Astrocyte of the cerebellum (primary cell): ENCODE measurements around the gene ARHGAP22.

Experiments used
- DNase-seq: peaks from one replicate; pipeline ENCODE4 v3.0.0-alpha.2; 2011; ENCODE audit warnings: low read depth
- H3K4me3 ChIP-seq: 2 replicates; pipeline ENCODE4 v1.5.1; 2011; ENCODE audit warnings: mild to moderate bottlenecking, low read depth, low read length, moderate library complexity
- in situ Hi-C: cut with HindIII; loops from 2 replicates; pipeline ENCODE4 v1.10.0; 2017; ENCODE audit warnings: low sequenced_read_pairs
- TF ChIP-seq, protein P1 (sequence below): IDR thresholded peaks from 2 replicates; pipeline ENCODE4 v1.5.1; 2012; ENCODE audit warnings: low read length, low read depth, moderate library complexity, mild to moderate bottlenecking; ENCODE audit errors: missing control alignments

Gene ARHGAP22

DNA sequence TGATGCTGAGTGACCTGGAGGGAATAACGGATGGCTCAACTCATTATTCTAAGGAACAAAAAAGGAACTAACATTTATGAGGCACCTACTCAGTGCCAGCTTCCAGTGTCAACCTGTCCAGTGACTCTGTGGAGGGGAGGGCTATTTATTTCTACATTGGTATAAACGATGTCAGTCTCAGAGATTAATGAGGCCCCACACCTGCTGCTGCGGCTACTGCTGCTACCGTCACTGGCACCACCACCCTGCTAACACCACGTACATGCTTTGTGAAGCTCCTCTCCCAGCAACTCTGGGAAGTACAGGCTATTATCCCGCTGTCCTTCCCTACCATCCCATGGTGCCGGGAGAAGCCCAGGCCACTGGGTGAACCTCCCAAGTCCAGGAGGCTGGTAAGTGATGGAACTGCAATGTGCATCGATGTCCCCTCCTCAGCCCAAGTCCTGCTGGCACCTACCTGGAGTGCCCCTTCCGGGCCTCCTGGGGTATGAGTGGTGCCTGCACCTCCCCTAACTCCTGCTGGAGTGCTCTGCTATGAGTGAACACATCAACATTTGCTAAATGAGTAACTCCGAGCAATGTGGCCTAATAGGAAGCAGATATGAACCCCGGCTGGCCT is 101.5 kb downstream of the ARHGAP22 start:
- no peak for DNase-seq
- no peak overlapping the region for H3K4me3 ChIP-seq
- in situ Hi-C loops = no loop called here
- TF ChIP-seq, protein P1, sequence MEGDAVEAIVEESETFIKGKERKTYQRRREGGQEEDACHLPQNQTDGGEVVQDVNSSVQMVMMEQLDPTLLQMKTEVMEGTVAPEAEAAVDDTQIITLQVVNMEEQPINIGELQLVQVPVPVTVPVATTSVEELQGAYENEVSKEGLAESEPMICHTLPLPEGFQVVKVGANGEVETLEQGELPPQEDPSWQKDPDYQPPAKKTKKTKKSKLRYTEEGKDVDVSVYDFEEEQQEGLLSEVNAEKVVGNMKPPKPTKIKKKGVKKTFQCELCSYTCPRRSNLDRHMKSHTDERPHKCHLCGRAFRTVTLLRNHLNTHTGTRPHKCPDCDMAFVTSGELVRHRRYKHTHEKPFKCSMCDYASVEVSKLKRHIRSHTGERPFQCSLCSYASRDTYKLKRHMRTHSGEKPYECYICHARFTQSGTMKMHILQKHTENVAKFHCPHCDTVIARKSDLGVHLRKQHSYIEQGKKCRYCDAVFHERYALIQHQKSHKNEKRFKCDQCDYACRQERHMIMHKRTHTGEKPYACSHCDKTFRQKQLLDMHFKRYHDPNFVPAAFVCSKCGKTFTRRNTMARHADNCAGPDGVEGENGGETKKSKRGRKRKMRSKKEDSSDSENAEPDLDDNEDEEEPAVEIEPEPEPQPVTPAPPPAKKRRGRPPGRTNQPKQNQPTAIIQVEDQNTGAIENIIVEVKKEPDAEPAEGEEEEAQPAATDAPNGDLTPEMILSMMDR = no peak

DNA sequence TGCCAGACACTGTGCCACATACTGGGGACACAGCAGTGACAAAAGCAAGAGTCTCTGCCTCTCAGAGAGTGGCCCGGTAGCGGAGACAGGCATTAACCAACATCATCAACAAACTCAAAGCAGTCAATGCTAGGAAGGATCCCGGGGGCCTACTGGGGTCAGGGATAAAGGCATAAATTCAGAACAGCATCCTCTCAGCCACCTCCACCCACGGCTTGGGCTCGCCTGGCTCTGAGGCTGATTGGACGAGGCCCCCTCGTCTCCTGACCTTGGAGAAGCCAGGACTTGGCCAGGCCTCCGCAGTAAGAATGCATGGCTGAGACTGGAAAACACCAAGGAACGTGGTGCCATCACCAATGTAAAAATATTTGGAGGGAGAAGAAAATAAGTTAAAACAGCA is 102.1 kb downstream of the ARHGAP22 start:
- no peak for DNase-seq
- TF ChIP-seq, protein P1 = no peak
- H3K4me3 ChIP-seq = no peak overlapping the region
- in situ Hi-C loops = no loop called here

DNA sequence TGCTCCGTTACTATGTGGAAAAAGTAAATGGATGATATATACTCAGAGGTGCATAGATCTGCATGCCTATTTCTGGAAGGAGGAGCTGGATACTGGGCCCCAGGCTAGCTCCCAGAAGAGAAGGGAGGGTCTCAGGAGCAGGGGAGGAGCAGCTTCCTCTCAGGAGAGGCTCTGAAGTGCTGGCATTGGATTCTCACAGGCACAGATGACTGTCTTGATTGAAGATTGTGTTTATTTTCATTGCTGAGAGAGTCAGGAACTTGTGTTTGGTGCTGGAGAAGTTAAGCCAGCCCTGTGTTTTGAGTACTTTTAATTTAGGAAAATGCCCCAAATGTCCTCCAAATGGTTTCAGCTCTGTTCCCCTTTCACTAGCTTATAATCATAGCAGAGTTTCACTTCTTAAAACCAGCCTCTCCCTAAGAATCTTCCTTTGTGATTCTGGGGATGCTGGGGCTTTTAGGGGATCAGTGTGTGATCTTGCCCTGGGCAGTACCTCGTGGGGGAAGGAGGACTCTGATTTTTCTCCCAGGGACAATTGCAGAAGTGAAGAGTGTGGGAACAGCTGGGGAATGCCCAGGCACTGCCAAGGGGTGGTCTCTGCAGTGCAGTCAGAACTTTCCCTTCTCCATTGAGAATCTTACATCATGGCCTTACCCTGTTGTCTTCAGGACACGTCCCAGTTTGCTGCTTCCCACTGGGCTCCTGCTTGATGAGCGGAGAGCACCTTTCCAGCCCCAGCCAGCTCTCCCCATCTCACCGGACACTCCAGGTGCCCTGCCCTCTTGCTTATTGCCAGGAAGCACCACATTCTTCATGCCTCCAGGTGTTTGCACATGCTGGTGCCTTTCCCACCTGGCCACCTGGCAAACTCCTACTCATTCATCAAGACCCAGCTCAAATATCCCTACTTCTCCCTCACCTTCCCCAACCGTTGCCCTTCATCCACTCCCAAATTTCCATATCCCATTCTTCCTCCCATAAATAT is 102.8 kb downstream of the ARHGAP22 start:
- DNase-seq = no peak
- in situ Hi-C loops = no loop called here
- TF ChIP-seq, protein P1 = no peak
- no peak overlapping the region for H3K4me3 ChIP-seq

DNA sequence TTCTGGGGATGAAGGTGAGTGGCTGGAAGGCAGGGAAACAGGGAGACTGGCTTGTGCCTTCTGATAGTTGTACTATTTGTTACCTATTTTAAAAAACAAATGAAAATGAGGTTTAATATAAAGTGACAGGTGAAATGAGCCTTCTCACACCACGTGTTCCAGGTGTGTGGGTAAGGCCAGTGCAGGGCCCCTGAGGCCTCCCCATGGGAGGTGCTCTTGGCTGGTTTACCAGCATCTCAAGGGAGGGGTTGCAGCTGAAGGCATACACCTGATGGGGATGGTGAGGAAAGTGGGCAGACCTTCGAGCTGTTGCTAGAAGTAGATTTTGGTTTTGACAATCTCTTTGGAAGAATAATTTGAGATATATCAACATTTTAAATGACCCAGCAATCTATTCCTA is 103.6 kb downstream of the ARHGAP22 start:
- TF ChIP-seq, protein P1 = no peak
- DNase-seq = no peak
- in situ Hi-C loops = no loop called here
- H3K4me3 ChIP-seq = no peak overlapping the region

DNA sequence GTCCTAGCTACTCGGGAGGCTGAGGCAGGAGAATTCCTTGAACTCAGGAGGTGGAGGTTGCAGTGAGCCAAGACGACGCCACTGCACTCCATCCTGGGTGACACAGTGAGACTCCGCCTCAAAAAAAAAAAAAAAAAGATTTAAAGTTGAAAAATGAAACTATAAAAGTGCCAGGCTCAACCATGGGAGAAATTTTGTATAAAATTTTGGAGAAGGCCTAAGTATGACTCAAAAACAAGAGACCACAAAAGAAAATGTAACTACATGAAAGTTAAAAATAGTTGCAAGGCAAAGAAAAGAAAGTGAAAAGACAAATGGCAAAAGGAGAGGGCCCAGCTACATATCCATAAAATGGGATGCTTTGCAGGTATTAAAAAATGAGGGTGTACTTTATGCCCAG is 104.1 kb downstream of the ARHGAP22 start:
- no peak overlapping the region for H3K4me3 ChIP-seq
- DNase-seq = no peak
- TF ChIP-seq, protein P1 = no peak
- in situ Hi-C loops = no loop called here

DNA sequence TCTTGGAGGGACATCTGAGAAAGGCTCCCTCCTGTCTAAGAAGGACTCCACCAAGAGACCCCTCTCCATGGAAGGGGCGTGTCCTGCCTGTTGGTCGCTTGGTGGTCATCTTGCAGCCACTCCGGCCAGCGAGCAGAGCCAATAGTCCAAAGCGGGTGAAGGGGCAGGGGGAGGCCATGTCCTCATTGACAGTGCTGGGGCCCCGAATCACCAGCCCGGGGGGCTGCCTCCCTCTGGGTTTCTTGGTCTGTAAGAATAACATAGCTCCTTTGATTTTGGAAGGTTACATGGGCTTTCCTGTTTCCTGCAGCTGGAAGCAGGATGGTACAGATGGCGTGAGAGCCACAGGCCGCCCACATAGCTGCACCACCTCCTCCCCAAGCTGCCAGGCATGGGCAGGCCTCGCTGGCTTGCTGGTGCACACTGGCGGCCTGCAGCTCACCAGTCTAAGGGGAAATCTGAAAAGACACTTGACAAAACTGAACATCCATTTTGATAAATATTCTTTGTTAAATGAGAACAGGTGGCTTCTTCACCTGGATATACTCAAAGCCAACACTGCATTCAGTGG is 105.8 kb downstream of the ARHGAP22 start:
- in situ Hi-C loops = no loop called here
- no peak overlapping the region for H3K4me3 ChIP-seq
- no peak for DNase-seq
- TF ChIP-seq, protein P1 = no peak
